SU-DHL-6 (cell line): ENCODE results near the gene RPS6KB2.

Source experiments
- H2AFZ ChIP-seq: fragments of 200-600 bp; sonication (generic); 2 replicates; pipeline ENCODE4 v1.6.1; 2014; ENCODE audit warnings: low read depth, mild to moderate bottlenecking, moderate library complexity, mixed read lengths, antibody characterized with exemption, low read length; ENCODE audit not compliant: severe bottlenecking
- H3F3A ChIP-seq: fragments of 200-600 bp; shearing (Covaris generic); 2 replicates; pipeline ENCODE4 v1.6.0; 2016; ENCODE audit warnings: antibody characterized with exemption, mild to moderate bottlenecking; ENCODE audit not compliant: insufficient read depth
- H3K27ac ChIP-seq: fragments of 200-600 bp; sonication (generic); 2 replicates; pipeline ENCODE4 v1.5.1; 2016; ENCODE audit warnings: low read depth, mild to moderate bottlenecking, low read length, moderate library complexity, mixed read lengths
- H3K27me3 ChIP-seq: fragments of 200-600 bp; sonication (generic), shearing (Covaris generic); 2 replicates; pipeline ENCODE4 v1.6.0; 2014; ENCODE audit warnings: mild to moderate bottlenecking, low read length
- H3K36me3 ChIP-seq: fragments of 200-600 bp; sonication (generic); 2 replicates; pipeline ENCODE4 v1.6.1; 2014; ENCODE audit warnings: mild to moderate bottlenecking, low read length, mixed read lengths
- H3K4me2 ChIP-seq: fragments of 300-600, 200-600 bp; shearing (Covaris generic), sonication (generic); 2 replicates; pipeline ENCODE4 v1.6.0; 2014; ENCODE audit warnings: low read length, low read depth, mild to moderate bottlenecking; ENCODE audit not compliant: poor library complexity, severe bottlenecking
- H3K4me3 ChIP-seq: fragments of 200-600 bp; sonication (generic); 2 replicates; pipeline ENCODE4 v1.5.1; 2014; ENCODE audit warnings: antibody characterized with exemption, low read length, mild to moderate bottlenecking, mixed read lengths; ENCODE audit not compliant: insufficient read depth, poor library complexity, severe bottlenecking
- H3K79me2 ChIP-seq: fragments of 200-600 bp; sonication (generic); 2 replicates; pipeline ENCODE4 v1.6.1; 2014; ENCODE audit warnings: mild to moderate bottlenecking, low read length, moderate library complexity; ENCODE audit not compliant: insufficient read depth
- H3K9ac ChIP-seq: fragments of 200-600 bp; sonication (generic); 2 replicates; pipeline ENCODE4 v1.7.0; 2014; ENCODE audit warnings: mild to moderate bottlenecking, low read length
- H3K9me2 ChIP-seq: fragments of 200-600 bp; sonication (generic); replicated peaks from 2 replicates; pipeline ENCODE4 v1.6.1; 2014; ENCODE audit warnings: low read length; ENCODE audit not compliant: insufficient read depth
- H3K9me3 ChIP-seq: fragments of 200-600 bp; sonication (generic); 2 replicates; pipeline ENCODE4 v1.6.1; 2014; ENCODE audit warnings: low read length, mixed read lengths; ENCODE audit not compliant: insufficient read depth
- H4K20me1 ChIP-seq: fragments of 200-600 bp; sonication (generic); 2 replicates; pipeline ENCODE4 v1.6.1; 2014; ENCODE audit warnings: low read depth, mild to moderate bottlenecking, antibody characterized with exemption, low read length, moderate library complexity, mixed read lengths
- CTCF ChIP-seq: fragments of 200-600 bp; sonication (generic); IDR thresholded peaks from one replicate; pipeline ENCODE4 v1.5.1; 2017; ENCODE audit warnings: antibody characterized with exemption, mild to moderate bottlenecking, low read length, moderate library complexity; ENCODE audit not compliant: insufficient read depth, poor library complexity, severe bottlenecking
- EZH2phosphoT487 ChIP-seq: fragments of 200-600 bp; sonication (generic), shearing (Covaris generic); conservative IDR thresholded peaks from 2 replicates; pipeline ENCODE4 v1.6.1; 2018; ENCODE audit warnings: mild to moderate bottlenecking, antibody characterized with exemption, low read length, moderate library complexity, mixed read lengths

Gene RPS6KB2

GRCh38 chr11:67410984-67411784 is 17.1 kb upstream of the RPS6KB2 start:
- Histone ChIP-seq H3K4me2 (no peak overlapping the region), H3K9ac (no peak overlapping the region), H3K9me2 (no peaks in the 10 kb centered on the region)

GRCh38 chr11:67411785-67412152 is 16.5 kb upstream of the RPS6KB2 start:
- H3K9me3 ChIP-seq, result no peaks in the 10 kb centered on the region
- peaks cover 30% of the 10 kb centered on the region for H3F3A ChIP-seq
- no peaks in the 10 kb centered on the region for H3K36me3 ChIP-seq
- no peak overlapping the region for H2AFZ ChIP-seq
- no peaks in the 10 kb centered on the region for H3K79me2 ChIP-seq
- H3K4me2 ChIP-seq, result no peak overlapping the region
- H3K9me2 ChIP-seq, result no peaks in the 10 kb centered on the region
- no peak overlapping the region for H3K27ac ChIP-seq
- no peak for TF ChIP-seq CTCF
- H3K9ac ChIP-seq, result no peak overlapping the region
- no peaks in the 10 kb centered on the region for H3K27me3 ChIP-seq
- no peak overlapping the region for H3K4me3 ChIP-seq
- H4K20me1 ChIP-seq, result no peaks in the 10 kb centered on the region

More at GRCh38 chr11:67410984-67411784, 17.1 kb upstream of the RPS6KB2 start:
- H3K27ac ChIP-seq, result no peak overlapping the region
- no peak overlapping the region for H3K4me3 ChIP-seq
- H3K9me3 ChIP-seq, result no peaks in the 10 kb centered on the region
- H4K20me1 ChIP-seq, result no peaks in the 10 kb centered on the region
- no peak overlapping the region for H2AFZ ChIP-seq
- H3K36me3 ChIP-seq, result no peaks in the 10 kb centered on the region
- H3K27me3 ChIP-seq, result no peaks in the 10 kb centered on the region
- no peak for TF ChIP-seq CTCF
- no peak for TF ChIP-seq EZH2phosphoT487
- no peaks in the 10 kb centered on the region for H3K79me2 ChIP-seq
- peaks cover 31% of the 10 kb centered on the region for H3F3A ChIP-seq

GRCh38 chr11:67412495-67413179 is 15.7 kb upstream of the RPS6KB2 start:
- Histone ChIP-seq H3K9me2 (no peaks in the 10 kb centered on the region), H3K4me3 (no peak overlapping the region), H3K36me3 (no peaks in the 10 kb centered on the region), H3K79me2 (no peaks in the 10 kb centered on the region), H3K4me2 (no peak overlapping the region), H2AFZ (no peak overlapping the region), H4K20me1 (no peaks in the 10 kb centered on the region), H3F3A (peaks cover 22% of the 10 kb centered on the region), H3K9ac (no peak overlapping the region), H3K27me3 (no peaks in the 10 kb centered on the region), H3K27ac (no peak overlapping the region), H3K9me3 (no peaks in the 10 kb centered on the region)
- TF ChIP-seq CTCF (no peak), EZH2phosphoT487 (no peak)
